Prostate gland (tissue), 2 donors: ENCODE data around the gene ARRDC5.

Experiments
- CTCF ChIP-seq, 4 experiments: fragments of 200-600 bp in 2 of 4; fragments of 450-650 bp in 2 of 4; sonication (generic) in 2 of 4; IDR thresholded peaks; 1 replicate in 3 of 4; 2 replicates in 1 of 4; pipeline ENCODE4 v1.5.1; 2016 to 2019; ENCODE audit warnings: antibody characterized with exemption in 4 of 4, mild to moderate bottlenecking in 2 of 4, moderate library complexity in 2 of 4
- POLR2A ChIP-seq: fragments of 450-650 bp; IDR thresholded peaks from one replicate; pipeline ENCODE4 v1.6.1; 2016; ENCODE audit warnings: antibody characterized with exemption, mild to moderate bottlenecking
- POLR2AphosphoS5 ChIP-seq: sonication (generic); formaldehyde crosslinking; IDR thresholded peaks from one replicate; pipeline ENCODE4 v1.6.1; 2017; ENCODE audit warnings: antibody characterized with exemption

- no peak for TF ChIP-seq CTCF (IDR thresholded peaks at IDR 0.05)
- no peak for TF ChIP-seq POLR2A
- no peak for TF ChIP-seq POLR2AphosphoS5
These were observed 13.8 kb upstream of the ARRDC5 start for GRCh38 chr19:4916292-4917082.
